WTC11 (cell line): ENCODE results near the gene CSNK2A1. TPM values are rescaled to one million over a fixed set of nuclear protein-coding genes. Genes with fewer than 3 reads are reported as not detected.
A peak's percentile ranks its signal among the peaks of the same experiment; 100 is the strongest.

Source experiments
- ATF6 ChIP-seq: sonication (generic); formaldehyde crosslinking; IDR thresholded peaks from 2 replicates; pipeline ENCODE4 v1.8.1; 2023; ENCODE audit warnings: mild to moderate bottlenecking, missing genetic modification reagents
- ESRRA ChIP-seq: sonication (generic); formaldehyde crosslinking; IDR thresholded peaks from 2 replicates; pipeline ENCODE4 v1.8.1; 2022; ENCODE audit warnings: mild to moderate bottlenecking, missing genetic modification reagents, borderline replicate concordance
- FOXJ3 ChIP-seq: sonication (generic); formaldehyde crosslinking; IDR thresholded peaks from 2 replicates; pipeline ENCODE4 v1.9.0; 2021; ENCODE audit warnings: missing genetic modification reagents, mild to moderate bottlenecking, borderline replicate concordance
- FOXK1 ChIP-seq: sonication (generic); formaldehyde crosslinking; IDR thresholded peaks from 2 replicates; pipeline ENCODE4 v1.8.0; 2022; ENCODE audit warnings: mild to moderate bottlenecking, moderate library complexity, missing genetic modification reagents
- GTF2I ChIP-seq: fragments of 250-450 bp; sonication (Bioruptor Pico); conservative IDR thresholded peaks from 2 replicates; pipeline ENCODE4 v1.4.0; 2021; ENCODE audit warnings: mild to moderate bottlenecking
- JAZF1 ChIP-seq: fragments of 250-450 bp; sonication (Bioruptor Pico); IDR thresholded peaks from 2 replicates; pipeline ENCODE4 v1.9.0; 2021; ENCODE audit warnings: moderate library complexity, mild to moderate bottlenecking, inconsistent platforms
- KAT7 ChIP-seq: sonication (generic); formaldehyde crosslinking; IDR thresholded peaks from 2 replicates; pipeline ENCODE4 v1.8.1; 2023; ENCODE audit warnings: missing genetic modification reagents, mild to moderate bottlenecking, borderline replicate concordance
- PRRX2 ChIP-seq: fragments of 250-450 bp; sonication (Bioruptor Pico); IDR thresholded peaks from 2 replicates; pipeline ENCODE4 v1.8.0; 2021; ENCODE audit warnings: mild to moderate bottlenecking
- SMAD4 ChIP-seq: sonication (generic); formaldehyde crosslinking; IDR thresholded peaks from 2 replicates; pipeline ENCODE4 v1.8.0; 2022; ENCODE audit warnings: mild to moderate bottlenecking, missing genetic modification reagents
- SOX15 ChIP-seq: fragments of 250-450 bp; sonication (Bioruptor Pico); IDR thresholded peaks from 2 replicates; pipeline ENCODE4 v1.9.0; 2021; ENCODE audit warnings: mild to moderate bottlenecking
- SP1 ChIP-seq: sonication (generic); formaldehyde crosslinking; conservative IDR thresholded peaks from 2 replicates; pipeline ENCODE4 v1.8.1; 2022; ENCODE audit warnings: missing genetic modification reagents
- TEAD1 ChIP-seq: sonication (generic); formaldehyde crosslinking; IDR thresholded peaks from 2 replicates; pipeline ENCODE4 v1.8.0; 2022; ENCODE audit warnings: mild to moderate bottlenecking, missing genetic modification reagents
- ZNF121 ChIP-seq: sonication (generic); formaldehyde crosslinking; IDR thresholded peaks from 2 replicates; pipeline ENCODE4 v1.8.0; 2023; ENCODE audit warnings: missing genetic modification reagents
- ZNF512 ChIP-seq: sonication (generic); formaldehyde crosslinking; IDR thresholded peaks from 2 replicates; pipeline ENCODE4 v1.8.1; 2022; ENCODE audit warnings: missing genetic modification reagents, borderline replicate concordance
- ZNF532 ChIP-seq: fragments of 250-450 bp; sonication (Bioruptor Pico); IDR thresholded peaks from 2 replicates; pipeline ENCODE4 v1.9.0; 2021; ENCODE audit warnings: mild to moderate bottlenecking, borderline replicate concordance
- ZNF671 ChIP-seq: fragments of 250-450 bp; sonication (Bioruptor Pico); IDR thresholded peaks from 2 replicates; pipeline ENCODE4 v1.8.0; 2021; ENCODE audit warnings: mild to moderate bottlenecking
- total RNA-seq: library from RNA; stranded (reverse); gene quantifications from 3 replicates; pipeline ENCODE4 v1.2.3, GENCODE V29; 2021
- TF ChIP-seq, protein P1 (sequence below): sonication (generic); formaldehyde crosslinking; IDR thresholded peaks from 2 replicates; pipeline ENCODE4 v1.8.0; 2023; ENCODE audit warnings: mild to moderate bottlenecking, missing genetic modification reagents
- TF ChIP-seq, protein P2 (sequence below): fragments of 250-450 bp; sonication (Bioruptor Pico); IDR thresholded peaks from 2 replicates; pipeline ENCODE4 v1.9.0; 2021; ENCODE audit warnings: mild to moderate bottlenecking
- TF ChIP-seq, protein P3 (sequence below): fragments of 250-450 bp; sonication (Bioruptor Pico); IDR thresholded peaks from 2 replicates; pipeline ENCODE4 v1.8.0; 2021; ENCODE audit warnings: mild to moderate bottlenecking
- TF ChIP-seq, protein P4 (sequence below): fragments of 250-450 bp; sonication (Bioruptor Pico); IDR thresholded peaks from 2 replicates; pipeline ENCODE4 v2.1.2; 2022; ENCODE audit warnings: mild to moderate bottlenecking, moderate library complexity
- TF ChIP-seq, protein P5 (sequence below): fragments of 200-600 bp; IDR thresholded peaks from 2 replicates; pipeline ENCODE4 v1.8.0; 2022; ENCODE audit warnings: antibody characterized with exemption

The CSNK2A1 gene
- total RNA-seq, 1 experiment from 2014 or later = 235 TPM

DNA sequence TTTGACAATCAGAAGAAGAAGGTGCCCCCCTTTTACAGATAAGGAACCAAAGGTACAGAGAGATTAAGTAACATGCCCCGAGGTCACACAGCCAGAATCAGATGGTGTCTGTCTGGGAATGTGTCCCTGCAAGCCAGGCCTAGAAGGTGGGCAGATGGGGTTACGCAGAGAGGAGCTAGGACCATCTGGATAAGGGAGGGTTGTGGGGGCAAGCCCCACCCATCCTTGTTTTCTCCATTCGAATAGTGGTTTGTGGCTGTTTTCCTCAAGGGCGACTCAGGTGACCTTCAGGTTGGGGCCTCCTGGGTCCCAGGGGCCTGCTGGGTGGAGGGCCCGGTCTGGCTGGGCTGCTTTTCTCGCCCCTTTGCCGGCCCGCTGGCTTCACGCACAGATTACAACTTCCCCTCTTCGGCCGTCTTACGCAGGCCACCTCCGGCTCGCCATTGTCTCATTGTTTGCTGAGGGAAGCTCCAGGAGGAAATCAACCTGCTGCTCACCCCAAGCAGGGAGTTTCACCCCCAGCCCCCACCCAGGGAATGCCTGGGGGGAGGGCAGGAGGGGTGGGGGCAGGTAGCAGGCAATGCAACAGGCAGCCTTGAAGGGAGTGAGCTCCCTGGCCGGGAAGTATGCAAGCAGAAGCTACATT lies 30.8 kb upstream of the CSNK2A1 start (continued):
- TF ChIP-seq, protein P1, sequence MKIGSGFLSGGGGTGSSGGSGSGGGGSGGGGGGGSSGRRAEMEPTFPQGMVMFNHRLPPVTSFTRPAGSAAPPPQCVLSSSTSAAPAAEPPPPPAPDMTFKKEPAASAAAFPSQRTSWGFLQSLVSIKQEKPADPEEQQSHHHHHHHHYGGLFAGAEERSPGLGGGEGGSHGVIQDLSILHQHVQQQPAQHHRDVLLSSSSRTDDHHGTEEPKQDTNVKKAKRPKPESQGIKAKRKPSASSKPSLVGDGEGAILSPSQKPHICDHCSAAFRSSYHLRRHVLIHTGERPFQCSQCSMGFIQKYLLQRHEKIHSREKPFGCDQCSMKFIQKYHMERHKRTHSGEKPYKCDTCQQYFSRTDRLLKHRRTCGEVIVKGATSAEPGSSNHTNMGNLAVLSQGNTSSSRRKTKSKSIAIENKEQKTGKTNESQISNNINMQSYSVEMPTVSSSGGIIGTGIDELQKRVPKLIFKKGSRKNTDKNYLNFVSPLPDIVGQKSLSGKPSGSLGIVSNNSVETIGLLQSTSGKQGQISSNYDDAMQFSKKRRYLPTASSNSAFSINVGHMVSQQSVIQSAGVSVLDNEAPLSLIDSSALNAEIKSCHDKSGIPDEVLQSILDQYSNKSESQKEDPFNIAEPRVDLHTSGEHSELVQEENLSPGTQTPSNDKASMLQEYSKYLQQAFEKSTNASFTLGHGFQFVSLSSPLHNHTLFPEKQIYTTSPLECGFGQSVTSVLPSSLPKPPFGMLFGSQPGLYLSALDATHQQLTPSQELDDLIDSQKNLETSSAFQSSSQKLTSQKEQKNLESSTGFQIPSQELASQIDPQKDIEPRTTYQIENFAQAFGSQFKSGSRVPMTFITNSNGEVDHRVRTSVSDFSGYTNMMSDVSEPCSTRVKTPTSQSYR (CRISPR knock-in tag) = peak; percentile 78; the same call in 1 of the 2 replicates
- TF ChIP-seq ZNF512 (CRISPR knock-in tag) (no peak), ZNF121 (CRISPR knock-in tag) (0 out of 2 replicates have a peak, but pooled peaks have one; percentile 3), JAZF1 (CRISPR knock-in tag) (no peak), ZNF671 (CRISPR knock-in tag) (no peak), KAT7 (0 out of 2 replicates have a peak, but pooled peaks have one; percentile 49), ATF6 (no peak), SMAD4 (CRISPR knock-in tag) (no peak), TEAD1 (CRISPR knock-in tag) (peak; percentile 96; the same call in 1 of the 2 replicates), ZNF532 (CRISPR knock-in tag) (no peak), GTF2I (CRISPR knock-in tag) (no peak), SP1 (peak; percentile 46; the same call in 1 of the 2 replicates), PRRX2 (CRISPR knock-in tag) (no peak), ESRRA (CRISPR knock-in tag) (peak; percentile 90; the same call in 1 of the 2 replicates), FOXK1 (CRISPR knock-in tag) (peak; percentile 66; the same call in 1 of the 2 replicates), SOX15 (CRISPR knock-in tag) (no peak), FOXJ3 (CRISPR knock-in tag) (no peak)
- TF ChIP-seq, protein P2, sequence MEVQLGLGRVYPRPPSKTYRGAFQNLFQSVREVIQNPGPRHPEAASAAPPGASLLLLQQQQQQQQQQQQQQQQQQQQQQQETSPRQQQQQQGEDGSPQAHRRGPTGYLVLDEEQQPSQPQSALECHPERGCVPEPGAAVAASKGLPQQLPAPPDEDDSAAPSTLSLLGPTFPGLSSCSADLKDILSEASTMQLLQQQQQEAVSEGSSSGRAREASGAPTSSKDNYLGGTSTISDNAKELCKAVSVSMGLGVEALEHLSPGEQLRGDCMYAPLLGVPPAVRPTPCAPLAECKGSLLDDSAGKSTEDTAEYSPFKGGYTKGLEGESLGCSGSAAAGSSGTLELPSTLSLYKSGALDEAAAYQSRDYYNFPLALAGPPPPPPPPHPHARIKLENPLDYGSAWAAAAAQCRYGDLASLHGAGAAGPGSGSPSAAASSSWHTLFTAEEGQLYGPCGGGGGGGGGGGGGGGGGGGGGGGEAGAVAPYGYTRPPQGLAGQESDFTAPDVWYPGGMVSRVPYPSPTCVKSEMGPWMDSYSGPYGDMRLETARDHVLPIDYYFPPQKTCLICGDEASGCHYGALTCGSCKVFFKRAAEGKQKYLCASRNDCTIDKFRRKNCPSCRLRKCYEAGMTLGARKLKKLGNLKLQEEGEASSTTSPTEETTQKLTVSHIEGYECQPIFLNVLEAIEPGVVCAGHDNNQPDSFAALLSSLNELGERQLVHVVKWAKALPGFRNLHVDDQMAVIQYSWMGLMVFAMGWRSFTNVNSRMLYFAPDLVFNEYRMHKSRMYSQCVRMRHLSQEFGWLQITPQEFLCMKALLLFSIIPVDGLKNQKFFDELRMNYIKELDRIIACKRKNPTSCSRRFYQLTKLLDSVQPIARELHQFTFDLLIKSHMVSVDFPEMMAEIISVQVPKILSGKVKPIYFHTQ (CRISPR knock-in tag) = no peak
- TF ChIP-seq, protein P3, sequence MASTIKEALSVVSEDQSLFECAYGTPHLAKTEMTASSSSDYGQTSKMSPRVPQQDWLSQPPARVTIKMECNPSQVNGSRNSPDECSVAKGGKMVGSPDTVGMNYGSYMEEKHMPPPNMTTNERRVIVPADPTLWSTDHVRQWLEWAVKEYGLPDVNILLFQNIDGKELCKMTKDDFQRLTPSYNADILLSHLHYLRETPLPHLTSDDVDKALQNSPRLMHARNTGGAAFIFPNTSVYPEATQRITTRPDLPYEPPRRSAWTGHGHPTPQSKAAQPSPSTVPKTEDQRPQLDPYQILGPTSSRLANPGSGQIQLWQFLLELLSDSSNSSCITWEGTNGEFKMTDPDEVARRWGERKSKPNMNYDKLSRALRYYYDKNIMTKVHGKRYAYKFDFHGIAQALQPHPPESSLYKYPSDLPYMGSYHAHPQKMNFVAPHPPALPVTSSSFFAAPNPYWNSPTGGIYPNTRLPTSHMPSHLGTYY = no peak
- TF ChIP-seq, protein P4, sequence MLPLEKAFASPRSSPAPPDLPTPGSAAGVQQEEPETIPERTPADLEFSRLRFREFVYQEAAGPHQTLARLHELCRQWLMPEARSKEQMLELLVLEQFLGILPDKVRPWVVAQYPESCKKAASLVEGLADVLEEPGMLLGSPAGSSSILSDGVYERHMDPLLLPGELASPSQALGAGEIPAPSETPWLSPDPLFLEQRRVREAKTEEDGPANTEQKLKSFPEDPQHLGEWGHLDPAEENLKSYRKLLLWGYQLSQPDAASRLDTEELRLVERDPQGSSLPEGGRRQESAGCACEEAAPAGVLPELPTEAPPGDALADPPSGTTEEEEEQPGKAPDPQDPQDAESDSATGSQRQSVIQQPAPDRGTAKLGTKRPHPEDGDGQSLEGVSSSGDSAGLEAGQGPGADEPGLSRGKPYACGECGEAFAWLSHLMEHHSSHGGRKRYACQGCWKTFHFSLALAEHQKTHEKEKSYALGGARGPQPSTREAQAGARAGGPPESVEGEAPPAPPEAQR (CRISPR knock-in tag) = no peak
- TF ChIP-seq, protein P5, sequence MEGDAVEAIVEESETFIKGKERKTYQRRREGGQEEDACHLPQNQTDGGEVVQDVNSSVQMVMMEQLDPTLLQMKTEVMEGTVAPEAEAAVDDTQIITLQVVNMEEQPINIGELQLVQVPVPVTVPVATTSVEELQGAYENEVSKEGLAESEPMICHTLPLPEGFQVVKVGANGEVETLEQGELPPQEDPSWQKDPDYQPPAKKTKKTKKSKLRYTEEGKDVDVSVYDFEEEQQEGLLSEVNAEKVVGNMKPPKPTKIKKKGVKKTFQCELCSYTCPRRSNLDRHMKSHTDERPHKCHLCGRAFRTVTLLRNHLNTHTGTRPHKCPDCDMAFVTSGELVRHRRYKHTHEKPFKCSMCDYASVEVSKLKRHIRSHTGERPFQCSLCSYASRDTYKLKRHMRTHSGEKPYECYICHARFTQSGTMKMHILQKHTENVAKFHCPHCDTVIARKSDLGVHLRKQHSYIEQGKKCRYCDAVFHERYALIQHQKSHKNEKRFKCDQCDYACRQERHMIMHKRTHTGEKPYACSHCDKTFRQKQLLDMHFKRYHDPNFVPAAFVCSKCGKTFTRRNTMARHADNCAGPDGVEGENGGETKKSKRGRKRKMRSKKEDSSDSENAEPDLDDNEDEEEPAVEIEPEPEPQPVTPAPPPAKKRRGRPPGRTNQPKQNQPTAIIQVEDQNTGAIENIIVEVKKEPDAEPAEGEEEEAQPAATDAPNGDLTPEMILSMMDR = no peak
